ENCODE data around the gene CEACAM4. TPM values are rescaled to one million over a fixed set of nuclear protein-coding genes. Genes with fewer than 3 reads are reported as not detected.

CEACAM4 gene
- total RNA-seq, 1 donor from 2014 or later = not detected

- H3K36me3 ChIP-seq (ENCODE audit: control insufficient read depth, insufficient read depth, low read length) = no peaks in the 10 kb centered on the region
- no peak overlapping the region for H3K4me3 ChIP-seq (ENCODE audit: low read depth, low read length)
- H3K27me3 ChIP-seq (ENCODE audit: control insufficient read depth, insufficient read depth, low read length) = peaks cover 2% of the 10 kb centered on the region
- no peak for DNase-seq (ENCODE audit: low read depth)
- no peak for TF ChIP-seq CTCF (IDR thresholded peaks at IDR 0.05; ENCODE audit: insufficient read depth, low read length, poor library complexity, severe bottlenecking)
These were observed 25.1 kb downstream of the CEACAM4 start for GRCh38 chr19:41601771-41602170.

- Histone ChIP-seq H3K36me3 (ENCODE audit: control insufficient read depth, insufficient read depth, low read length) (no peaks in the 10 kb centered on the region), H3K4me3 (ENCODE audit: low read depth, low read length) (no peak overlapping the region), H3K27me3 (ENCODE audit: control insufficient read depth, insufficient read depth, low read length) (no peaks in the 10 kb centered on the region)
- TF ChIP-seq CTCF (IDR thresholded peaks at IDR 0.05; ENCODE audit: insufficient read depth, low read length, poor library complexity, severe bottlenecking) = no peak
- DNase-seq (ENCODE audit: low read depth) = no peak
These were observed 27.5 kb downstream of the CEACAM4 start for GRCh38 chr19:41599175-41599966.

- Histone ChIP-seq H3K4me3 (ENCODE audit: low read depth, low read length) (no peak overlapping the region), H3K36me3 (ENCODE audit: control insufficient read depth, insufficient read depth, low read length) (no peaks in the 10 kb centered on the region), H3K27me3 (ENCODE audit: control insufficient read depth, insufficient read depth, low read length) (no peaks in the 10 kb centered on the region)
- peak; percentile 93 for TF ChIP-seq CTCF (IDR thresholded peaks at IDR 0.05; ENCODE audit: insufficient read depth, low read length, poor library complexity, severe bottlenecking)
- peak; percentile 7 for DNase-seq (ENCODE audit: low read depth)
These were observed 29.3 kb downstream of the CEACAM4 start for GRCh38 chr19:41597600-41598041.

DNA sequence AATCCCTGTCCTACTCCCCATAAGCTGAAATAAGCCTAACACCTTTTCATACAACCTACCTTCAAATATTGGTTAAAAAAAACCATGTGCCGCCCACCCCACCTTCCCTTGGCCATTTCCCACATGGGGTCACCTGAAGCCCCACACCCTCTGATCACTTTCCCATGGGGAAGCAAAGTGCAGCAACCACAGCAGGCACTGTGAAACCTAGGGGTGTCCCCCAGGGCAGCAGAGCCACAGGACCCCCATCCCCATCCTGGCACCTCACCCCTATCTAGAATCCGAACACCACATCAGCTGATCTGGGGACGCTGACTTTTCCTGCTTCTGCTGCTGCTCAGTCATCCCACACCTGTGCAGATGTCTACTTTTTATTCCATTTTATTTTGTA, 31.0 kb downstream of the CEACAM4 start:
- Histone ChIP-seq H3K36me3 (ENCODE audit: control insufficient read depth, insufficient read depth, low read length) (no peaks in the 10 kb centered on the region), H3K27me3 (ENCODE audit: control insufficient read depth, insufficient read depth, low read length) (no peaks in the 10 kb centered on the region), H3K4me3 (ENCODE audit: low read depth, low read length) (no peak overlapping the region)
- DNase-seq (ENCODE audit: low read depth) = no peak
- TF ChIP-seq CTCF (IDR thresholded peaks at IDR 0.05; ENCODE audit: insufficient read depth, low read length, poor library complexity, severe bottlenecking) = no peak

GRCh38 chr19:41595258-41595889, 31.5 kb downstream of the CEACAM4 start:
- peak; percentile 19 for DNase-seq (ENCODE audit: low read depth)
- peak; percentile 57 for TF ChIP-seq CTCF (IDR thresholded peaks at IDR 0.05; ENCODE audit: insufficient read depth, low read length, poor library complexity, severe bottlenecking)
- no peaks in the 10 kb centered on the region for H3K27me3 ChIP-seq (ENCODE audit: control insufficient read depth, insufficient read depth, low read length)
- H3K4me3 ChIP-seq (ENCODE audit: low read depth, low read length) = no peak overlapping the region
- H3K36me3 ChIP-seq (ENCODE audit: control insufficient read depth, insufficient read depth, low read length) = no peaks in the 10 kb centered on the region

All from kidney epithelial cell (primary cell).